NCI-H2081 (cell line): Measurements from ENCODE around the gene TLDC2.
A peak's percentile ranks its signal among the peaks of the same experiment; 100 is the strongest.
"Not testable (repeated sequence)": the region's sequence is repeated elsewhere in the genome, so short reads cannot be mapped to it uniquely, and the experiment has no call there.

Source experiments
- DNase-seq, 2 experiments: peaks; one replicate each; lab custom pipeline; 2025; lab: John Stamatoyannopoulos, UW

TLDC2 gene

GRCh38 chr20:36866681-36867495, 9.1 kb upstream of the TLDC2 start:
- DNase-seq, result no peak

GRCh38 chr20:36871640-36872570, 4.0 kb upstream of the TLDC2 start:
- DNase-seq, result no peak

- DNase-seq, result no peak
Observed at GRCh38 chr20:36872852-36873251, 3.1 kb upstream of the TLDC2 start.

GRCh38 chr20:36873498-36874189, 2.3 kb upstream of the TLDC2 start:
- DNase-seq, result no peak

GRCh38 chr20:36875093-36875492, 845 bp upstream of the TLDC2 start:
- not testable (repeated sequence) for DNase-seq

- no peak for DNase-seq
Observed at GRCh38 chr20:36876473-36876833, 515 bp downstream of the TLDC2 start.

DNA sequence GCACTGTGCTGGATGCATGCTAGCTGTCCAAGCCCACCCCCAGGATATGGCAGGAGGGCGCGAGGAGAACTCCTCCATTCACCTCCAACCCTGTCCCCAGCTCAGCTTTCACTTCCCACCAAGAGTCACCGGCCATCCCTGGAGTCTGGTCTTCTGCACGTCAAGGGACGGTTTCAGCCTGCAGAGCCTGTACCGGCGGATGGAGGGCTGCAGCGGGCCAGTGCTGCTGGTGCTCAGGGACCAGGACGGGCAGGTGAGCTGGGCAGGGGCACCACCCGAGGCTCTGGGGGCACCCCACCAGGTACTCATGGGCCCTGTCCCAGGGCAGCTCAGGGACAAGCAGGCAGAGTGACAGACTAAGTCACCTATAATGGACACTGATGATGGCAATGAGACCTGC, 3.0 kb downstream of the TLDC2 start:
- no peak for DNase-seq

DNA sequence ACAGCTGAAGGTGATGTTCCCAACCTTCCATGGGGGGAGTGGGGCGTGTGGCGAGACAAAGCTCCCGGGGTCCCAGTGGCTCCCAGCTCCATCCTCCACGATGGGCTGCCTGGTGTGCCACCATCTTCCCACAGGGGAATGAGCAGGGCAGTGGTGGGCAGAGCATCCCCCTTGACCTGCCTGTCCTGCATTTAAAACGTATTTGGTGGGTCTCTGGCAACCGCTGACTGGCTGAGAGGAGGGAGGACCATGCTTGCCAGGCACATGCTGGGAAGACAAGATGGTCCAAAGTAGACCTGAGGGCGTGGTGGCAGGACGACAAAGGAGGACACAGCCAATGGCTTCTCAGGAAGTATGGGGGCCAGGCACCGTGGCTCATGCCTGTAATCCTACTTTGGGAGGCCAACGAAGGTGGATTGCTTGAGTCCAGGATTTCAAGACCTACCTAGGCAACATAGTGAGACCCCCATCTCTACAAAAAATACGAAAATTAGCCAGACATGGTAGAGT, 4.9 kb downstream of the TLDC2 start:
- no peak for DNase-seq

GRCh38 chr20:36881331-36881730, 5.4 kb downstream of the TLDC2 start:
- DNase-seq, result no peak

GRCh38 chr20:36881888-36882287, 6.0 kb downstream of the TLDC2 start:
- no peak for DNase-seq

GRCh38 chr20:36883977-36884535, 8.1 kb downstream of the TLDC2 start:
- no peak for DNase-seq

DNA sequence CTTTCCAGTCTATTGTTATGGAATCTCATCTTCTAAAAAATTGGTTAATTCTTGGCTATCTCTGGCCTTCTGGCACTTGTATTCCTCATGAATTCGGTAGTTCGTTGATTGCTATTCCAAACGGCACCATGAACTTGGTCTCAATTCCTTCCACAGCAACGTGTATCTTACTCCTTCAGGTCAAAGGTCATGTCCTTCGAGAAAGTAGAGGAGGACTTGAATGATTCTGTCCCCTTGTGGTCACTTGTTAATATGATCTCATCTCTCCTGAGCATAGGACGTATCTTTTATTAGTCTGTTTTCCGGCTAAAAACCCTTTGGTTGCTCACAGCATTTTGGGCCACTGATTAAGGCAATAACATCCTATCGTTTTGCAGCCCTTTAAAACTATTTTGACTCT, 9.4 kb downstream of the TLDC2 start:
- no peak for DNase-seq

DNA sequence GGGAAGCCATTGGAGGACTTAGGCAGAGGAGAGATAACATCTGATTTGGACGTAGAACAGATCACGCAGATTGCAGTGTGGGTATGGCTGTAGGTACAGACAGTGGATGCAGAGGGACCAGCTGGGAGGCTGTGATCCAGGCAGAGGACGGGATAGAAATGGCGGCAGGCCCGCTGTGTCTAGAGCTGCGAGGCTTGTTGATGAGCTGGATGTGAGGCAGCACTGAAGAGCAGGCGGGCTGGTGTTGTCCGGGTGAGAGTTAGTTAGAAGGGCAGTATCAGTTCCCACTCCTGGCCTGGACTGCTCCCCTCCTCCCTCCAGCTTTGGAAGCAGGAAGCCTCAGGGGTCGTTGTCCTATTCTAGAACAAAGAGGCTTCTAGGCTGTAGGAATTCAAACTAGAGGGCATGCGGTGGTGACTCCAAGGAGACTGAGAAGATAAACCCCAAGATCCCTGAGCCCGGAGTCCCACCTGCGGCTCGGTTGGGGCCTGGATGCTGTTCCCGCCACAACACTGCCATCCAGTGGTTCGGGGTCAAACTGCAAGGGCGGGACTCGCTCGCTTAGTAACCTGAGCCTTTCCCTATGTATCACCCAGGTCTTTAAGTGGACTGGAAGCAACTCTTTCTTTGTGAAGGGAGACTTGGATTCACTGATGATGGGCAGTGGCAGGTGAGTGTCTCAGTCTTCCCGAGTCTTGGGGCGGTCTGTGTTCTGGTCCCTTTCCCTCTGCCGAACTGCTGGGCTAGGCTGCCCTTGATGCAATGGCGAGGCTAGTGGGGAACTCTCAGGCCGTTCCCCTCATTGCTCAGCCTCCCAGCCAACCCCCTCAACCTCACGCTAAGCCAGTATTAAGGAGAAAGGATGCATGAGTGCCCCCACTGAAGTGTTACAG, 11.2 kb downstream of the TLDC2 start:
- DNase-seq, result peak; percentile 78 to 79

DNA sequence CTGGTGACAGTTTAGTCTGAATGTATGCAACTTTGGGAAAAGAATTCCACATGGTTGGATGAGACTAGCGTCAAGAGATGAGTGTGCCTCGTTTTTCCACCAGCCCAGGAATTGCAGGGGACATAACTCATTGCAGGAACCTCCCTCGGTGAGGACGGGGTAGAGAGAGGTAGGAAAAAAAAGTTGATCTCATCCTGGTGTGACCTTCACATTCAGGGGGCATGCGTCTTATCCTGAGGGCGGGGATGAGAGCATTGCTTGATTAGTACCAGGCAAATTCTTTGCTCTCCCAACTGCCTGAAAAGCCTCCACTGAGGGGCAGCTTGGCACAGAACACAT, 11.8 kb downstream of the TLDC2 start:
- DNase-seq, result no peak

DNA sequence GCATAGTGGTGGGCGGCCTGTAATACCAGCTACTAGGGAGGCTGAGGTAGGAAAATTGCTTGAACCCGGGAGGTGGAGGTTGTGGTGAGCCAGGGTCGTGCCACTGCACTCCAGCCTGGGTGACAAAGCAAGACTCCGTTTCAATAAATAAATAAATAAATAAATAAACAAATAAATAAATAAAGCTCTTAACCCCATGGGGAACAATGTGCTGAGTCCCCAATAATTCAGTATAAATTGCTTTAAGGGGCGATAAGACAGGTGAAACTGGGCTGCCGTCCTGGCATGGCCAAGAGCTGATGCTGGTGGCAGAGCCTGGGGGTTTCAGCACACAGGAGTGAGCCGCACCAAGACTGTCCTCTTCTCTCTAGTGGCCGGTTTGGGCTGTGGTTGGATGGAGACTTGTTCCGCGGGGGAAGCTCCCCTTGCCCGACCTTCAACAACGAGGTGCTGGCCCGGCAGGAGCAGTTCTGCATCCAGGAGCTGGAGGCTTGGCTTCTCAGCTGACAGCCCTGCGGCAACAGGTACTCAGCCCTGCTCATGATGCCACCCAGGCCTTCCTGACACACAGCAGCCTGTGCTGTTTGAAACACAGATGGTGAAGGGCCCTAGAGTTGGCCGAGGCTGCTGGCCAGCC, 13.1 kb downstream of the TLDC2 start:
- DNase-seq, result no peak

- DNase-seq, result no peak
Observed at GRCh38 chr20:36890586-36890985, 14.6 kb downstream of the TLDC2 start.

GRCh38 chr20:36891211-36891610, 15.3 kb downstream of the TLDC2 start:
- DNase-seq, result no peak

DNA sequence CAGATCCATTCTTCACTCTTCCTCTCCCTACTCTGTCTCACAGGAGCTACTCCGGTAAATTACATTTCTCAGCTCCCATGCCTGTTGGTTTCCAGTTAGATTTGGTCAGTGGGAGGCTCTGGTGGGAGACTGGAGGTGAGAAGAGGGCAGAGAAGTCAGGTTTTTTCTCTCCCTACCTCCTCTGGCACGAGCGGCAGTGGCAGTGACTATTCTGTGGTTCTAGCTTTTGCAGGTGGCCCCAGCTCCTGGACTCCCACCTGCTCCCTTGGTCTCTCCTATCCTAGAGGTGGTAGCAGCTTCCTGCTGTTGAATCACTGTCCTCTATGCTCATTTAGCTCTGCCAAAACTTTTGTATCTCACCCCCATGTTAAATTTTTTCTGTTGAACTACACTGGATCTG, 17.9 kb downstream of the TLDC2 start:
- DNase-seq, result no peak

GRCh38 chr20:36895036-36895435, 19.1 kb downstream of the TLDC2 start:
- DNase-seq, result no peak

DNA sequence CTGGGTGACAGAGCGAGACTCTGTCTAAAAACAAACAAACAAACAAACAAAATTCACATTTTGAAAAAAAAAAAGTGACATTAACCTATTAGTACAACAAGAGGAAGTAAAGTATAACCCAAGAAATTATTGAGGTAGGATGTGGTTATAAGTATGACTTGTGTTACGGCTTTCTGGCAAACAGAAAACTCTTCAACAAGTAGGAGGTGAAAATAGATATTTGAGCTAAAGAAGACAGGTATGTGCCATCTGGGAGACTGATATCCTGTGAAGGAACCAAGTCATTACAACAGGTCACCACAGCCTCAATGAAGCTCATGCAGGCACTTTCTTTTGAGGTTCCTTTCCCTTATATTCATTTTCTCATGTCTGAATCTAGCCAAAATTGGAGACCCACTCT, 28.8 kb downstream of the TLDC2 start:
- DNase-seq, result no peak

- DNase-seq, result not testable (repeated sequence)
Observed at GRCh38 chr20:36905566-36905965, 29.6 kb downstream of the TLDC2 start.
